K562 (cell line): ENCODE data around the gene KAT6B. TPM values are rescaled to one million over a fixed set of nuclear protein-coding genes. Genes with fewer than 3 reads are reported as not detected.

Experiments used
- ATAC-seq: fragments of 200-7000 bp; cut with Tn5 transposase; 3 replicates; pipeline ENCODE4 v1.9.1; 2020; ENCODE audit warnings: moderate library complexity
- BruUV-seq: library from RNA; stranded (reverse); fragments of 400-500 nt; replicated peaks from 2 replicates; lab custom pipeline; 2021; lab: Mats Ljungman, UMichigan
- CTCF ChIA-PET: fragments of 300-600 bp; formaldehyde crosslinking; extraction: SDS; loops from one replicate; lab custom pipeline; 2021; ENCODE audit warnings: low intra/inter-chr PET ratio; lab: Yijun Ruan, JAX
- POLR2A ChIA-PET: fragments of 300-600, 350-650 bp; sonication (Branson Sonifier 250); formaldehyde crosslinking; extraction: SDS; loops from one replicate; lab custom pipeline; 2021; ENCODE audit warnings: antibody characterized with exemption, inconsistent platforms; lab: Yijun Ruan, JAX
- DNase-seq, 4 experiments: peaks; one replicate each; pipeline versions ENCODE4 v3.0.0 to v3.0.0-alpha.2; 2011 to 2018; ENCODE audit warnings: low spot score in 3 of 4, mixed read lengths in 3 of 4; ENCODE audit errors: extremely low read depth in 1 of 4
- FAIRE-seq: peaks from 2 replicates; lab custom pipeline; 2011; peaks lifted over from hg19 to GRCh38; lab: Jason Lieb, UNC
- H2AFZ ChIP-seq: 2 replicates; pipeline ENCODE4 v1.6.0; 2011; ENCODE audit warnings: low read depth, low read length, control low read depth, inconsistent platforms
- H3K27ac ChIP-seq: fragments of 200-600 bp; 3 replicates; pipeline ENCODE4 v1.8.0; 2011; ENCODE audit warnings: low read depth, mild to moderate bottlenecking, control low read depth, inconsistent platforms, low read length, moderate library complexity, mixed read lengths; ENCODE audit errors: extremely low read depth
- H3K27me3 ChIP-seq, 2 experiments: fragments of 300-600 bp in 1 of 2; 2 replicates in 1 of 2; 3 replicates in 1 of 2; pipeline versions ENCODE4 v1.6.0 to v1.8.0; 2011; ENCODE audit warnings: inconsistent platforms in 2 of 2, low read length in 2 of 2, mild to moderate bottlenecking in 1 of 2, mixed read lengths in 1 of 2, moderate library complexity in 1 of 2; ENCODE audit not compliant: control insufficient read depth in 2 of 2, insufficient read depth in 2 of 2
- H3K36me3 ChIP-seq: fragments of 300-600 bp; 3 replicates; pipeline ENCODE4 v1.8.0; 2011; ENCODE audit warnings: mild to moderate bottlenecking, low read length, inconsistent platforms; ENCODE audit not compliant: control insufficient read depth, insufficient read depth
- H3K4me1 ChIP-seq, 2 experiments: fragments of 200-600 bp in 1 of 2; replicated peaks in 1 of 2; 2 replicates in 1 of 2; 3 replicates in 1 of 2; pipeline versions ENCODE4 v1.5.1 to v1.8.0; 2011; ENCODE audit warnings: inconsistent platforms in 2 of 2, low read length in 2 of 2, mild to moderate bottlenecking in 1 of 2, mixed read lengths in 1 of 2, moderate library complexity in 1 of 2; ENCODE audit not compliant: control insufficient read depth in 2 of 2, insufficient read depth in 2 of 2
- H3K4me2 ChIP-seq: 2 replicates; pipeline ENCODE4 v1.6.1; 2011; ENCODE audit warnings: low read length, control low read depth, inconsistent platforms, mixed read lengths; ENCODE audit not compliant: insufficient read depth
- H3K4me3 ChIP-seq: fragments of 200-600 bp; sonication (generic), shearing (Covaris generic); 2 replicates; pipeline ENCODE4 v1.5.1; 2016; ENCODE audit warnings: control low read depth, inconsistent platforms
- H3K79me2 ChIP-seq: fragments of 200-600 bp; 3 replicates; pipeline ENCODE4 v1.8.0; 2011; ENCODE audit warnings: low read length, inconsistent platforms; ENCODE audit not compliant: control insufficient read depth, insufficient read depth
- H3K9ac ChIP-seq, 2 experiments: 2 replicates each; pipeline versions ENCODE4 v1.6.0 to v1.6.1; 2011; ENCODE audit warnings: low read depth in 2 of 2, low read length in 2 of 2, control low read depth in 1 of 2, inconsistent platforms in 1 of 2, mild to moderate bottlenecking in 1 of 2, mixed read lengths in 1 of 2; ENCODE audit not compliant: insufficient read depth in 1 of 2
- H3K9me1 ChIP-seq: one replicate; pipeline ENCODE4 v1.6.0; 2011; ENCODE audit warnings: inconsistent platforms, mild to moderate bottlenecking, low read length, moderate library complexity; ENCODE audit not compliant: control insufficient read depth, insufficient read depth
- H3K9me3 ChIP-seq: replicated peaks from 2 replicates; pipeline ENCODE4 v1.5.1; 2011; ENCODE audit warnings: low read depth, low read length, inconsistent platforms; ENCODE audit not compliant: control insufficient read depth, insufficient read depth
- H4K20me1 ChIP-seq: replicated peaks from 2 replicates; pipeline ENCODE4 v1.6.1; 2011; ENCODE audit warnings: low read length, inconsistent platforms, mixed read lengths; ENCODE audit not compliant: control insufficient read depth, insufficient read depth
- AFF4 ChIP-seq: sonication (generic); formaldehyde crosslinking; IDR thresholded peaks from 2 replicates; pipeline ENCODE4 v1.8.0; 2023; ENCODE audit warnings: mild to moderate bottlenecking, missing genetic modification reagents
- ESRRA ChIP-seq: fragments of 450-650 bp; IDR thresholded peaks from 2 replicates; pipeline ENCODE4 v1.6.1; 2014; ENCODE audit warnings: low read depth, mild to moderate bottlenecking, moderate library complexity, borderline replicate concordance
- FOSL1 ChIP-seq: fragments of 200-800 bp; sonication (Bioruptor generic); conservative IDR thresholded peaks from 2 replicates; pipeline ENCODE4 v1.6.1; 2016; ENCODE audit warnings: missing genetic modification characterization, missing compliant biosample characterization
- NCOR1 ChIP-seq: fragments of 450-650 bp; IDR thresholded peaks from 2 replicates; pipeline ENCODE4 v1.6.1; 2016; ENCODE audit warnings: mild to moderate bottlenecking, moderate library complexity
- UBTF ChIP-seq, 2 experiments: IDR thresholded peaks; 2 replicates each; pipeline ENCODE4 v1.6.1; 2012; ENCODE audit warnings: improper control_type of control experiment in 2 of 2, low read depth in 2 of 2, low read length in 2 of 2, borderline replicate concordance in 1 of 2
- ZNF785 ChIP-seq: fragments of 250-450 bp; sonication (Bioruptor Pico); IDR thresholded peaks from 2 replicates; pipeline ENCODE4 v1.4.0; 2020; ENCODE audit warnings: mild to moderate bottlenecking
- WGBS: fragments of 100-300 bp; shearing (Covaris generic); methylation state at CpG from one replicate; pipeline ENCODE4 v1.1.6; 2016; ENCODE audit warnings: low coverage, mixed read lengths; ENCODE audit not compliant: insufficient coverage; ENCODE audit errors: missing lambda C conversion rate; 5-methylcytosine and 5-hydroxymethylcytosine counted together
- in situ Hi-C: fragments of 300-500 bp; cut with MboI; formaldehyde crosslinking; loops from 4 replicates; pipeline ENCODE4 v1.15.0; 2018; ENCODE audit warnings: inconsistent platforms, mixed read lengths
- intact Hi-C: fragments of 100-400 bp; cut with micrococcal nuclease; formaldehyde crosslinking; loops from 2 replicates; pipeline ENCODE4 v1.14.2; 2022
- polyA plus RNA-seq, 8 experiments: library from polyadenylated mRNA; depleted of rRNA in 4 of 8; stranded (reverse) in 5 of 8; unstranded in 3 of 8; fragments of >200 nt; fragmentation: Nextera tagmentation in 2 of 8; fragmentation: Illumina TruSeq in 1 of 8; extraction: Ambion mirVana in 2 of 8; extraction: Trizol in 1 of 8; gene quantifications; 2 replicates each; pipeline versions ENCODE4 v1.2.1 to v1.2.3, GENCODE V29; 2011 to 2014; ENCODE audit warnings: inconsistent platforms in 1 of 8, missing spikeins in 1 of 8
- total RNA-seq, 7 experiments: library from RNA; depleted of rRNA in 6 of 7; stranded (reverse); fragments of >200 nt in 6 of 7; fragmentation: Illumina TruSeq in 2 of 7; extraction: Trizol in 2 of 7; gene quantifications; 2 replicates each; pipeline versions ENCODE4 v1.2.1 to v1.2.3, GENCODE V29; 2011 to 2021; ENCODE audit warnings: low replicate concordance in 1 of 7

The KAT6B gene
- total and polyA plus RNA-seq, 9 of the 15 experiments (the other 6 are each of a cell fraction or from before 2014, with no cell fraction given), result 1.4 to 9.2 (median 6.8) TPM

GRCh38 chr10:74822101-74822500, 4.3 kb upstream of the KAT6B start (continued):
- TF ChIP-seq ESRRA, result 0 out of 2 replicates have a peak, but pooled peaks have one; percentile 13

- FAIRE-seq (peak; percentile 71), ATAC-seq (no peak), DNase-seq (peak in 1 of 4 experiments; percentile 26)
- ChIA-PET CTCF (no interaction called here), POLR2A (interaction anchor here (1.0 to 1.5 kb wide), 3 partner anchors 9 to 56 kb away, joined by 3 to 5 read pairs (median 3); no protein-coding TSS in a partner anchor)
- H3K9me1 ChIP-seq, result no peaks in the 10 kb centered on the region
- no peak overlapping the region for H2AFZ ChIP-seq
- no peak overlapping the region for H3K4me2 ChIP-seq
- no TSS peak for BruUV-seq
- H4K20me1 ChIP-seq, result no peaks in the 10 kb centered on the region
- in situ Hi-C loops, result no loop called here
- WGBS, result 2% methylated on average over 3 of the region's 3 CpGs
- H3K36me3 ChIP-seq, result no peaks in the 10 kb centered on the region
- no peak overlapping the region for H3K4me3 ChIP-seq
- H3K79me2 ChIP-seq, result peaks cover 6% of the 10 kb centered on the region
- intact Hi-C loops, result loop anchor here (10.0 kb wide), 2 partner anchors 192 to 412 kb away; partner anchors contain the start of gene COMTD1
- H3K9me3 ChIP-seq, result no peaks in the 10 kb centered on the region
- H3K27me3 ChIP-seq, result no peaks in the 10 kb centered on the region
- H3K4me1 ChIP-seq, result peaks cover 28 to 32% of the 10 kb centered on the region in 2 experiments
- no peak overlapping the region; a peak in 1 of 4 replicates for H3K9ac ChIP-seq
- no peak overlapping the region for H3K27ac ChIP-seq
- TF ChIP-seq UBTF (IDR thresholded peaks at IDR 0.05; ENCODE audit: borderline replicate concordance in 1 of 2, low read depth in 2 of 2, low read length in 2 of 2) (no peak), AFF4 (no peak), NCOR1 (peak; percentile 32; the same call in 1 of the 2 replicates), FOSL1 (peak; percentile 39; the same call in 1 of the 2 replicates), ZNF785 (CRISPR knock-in tag) (no peak)
Observed at GRCh38 chr10:74822521-74823089, 3.8 kb upstream of the KAT6B start.
